DMS114 treated with DMSO at 0.1 percent for 48 hours (cell line): ENCODE results near the gene CISD1.

ENCODE experiments used
- DNase-seq: peaks from one replicate; lab custom pipeline; 2025; ENCODE audit not compliant: unreplicated experiment; lab: John Stamatoyannopoulos, UW

CISD1 gene

GRCh38 chr10:58305821-58306220, 36.9 kb downstream of the CISD1 start:
- no peak for DNase-seq

GRCh38 chr10:58307676-58308075, 38.7 kb downstream of the CISD1 start:
- no peak for DNase-seq

GRCh38 chr10:58311026-58311425, 42.1 kb downstream of the CISD1 start:
- no peak for DNase-seq

GRCh38 chr10:58316874-58317273, 47.9 kb downstream of the CISD1 start:
- no peak for DNase-seq

GRCh38 chr10:58318346-58318745, 49.4 kb downstream of the CISD1 start:
- DNase-seq, result no peak

- no peak for DNase-seq
Measured at GRCh38 chr10:58319599-58319998, 50.6 kb downstream of the CISD1 start.

- DNase-seq, result no peak
Measured at GRCh38 chr10:58320351-58321049, 51.5 kb downstream of the CISD1 start.

- no peak for DNase-seq
Measured at GRCh38 chr10:58322072-58322834, 53.3 kb downstream of the CISD1 start.

GRCh38 chr10:58322835-58323209, 53.9 kb downstream of the CISD1 start:
- DNase-seq, result no peak

GRCh38 chr10:58326967-58327381, 58.0 kb downstream of the CISD1 start:
- DNase-seq, result no peak

- DNase-seq, result no peak
Measured at GRCh38 chr10:58328233-58328632, 59.3 kb downstream of the CISD1 start.

- no peak for DNase-seq
Measured at GRCh38 chr10:58330431-58330830, 61.5 kb downstream of the CISD1 start.

- no peak for DNase-seq
Measured at GRCh38 chr10:58331646-58332045, 62.7 kb downstream of the CISD1 start.

GRCh38 chr10:58334817-58335305, 65.9 kb downstream of the CISD1 start, which contains the start of gene UBE2D1:
UBE2D1 (plus strand) TSS chr10:58335006; CDS start chr10:58335202, 196 bp downstream.
- peak; percentile 63 for DNase-seq

- no peak for DNase-seq
Measured at GRCh38 chr10:58335306-58336005, 66.5 kb downstream of the CISD1 start.

- no peak for DNase-seq
Measured at GRCh38 chr10:58336242-58336641, 67.3 kb downstream of the CISD1 start.
